ENCODE measurements around the gene MIGA2.

MIGA2 gene

GRCh38 chr9:129078691-129079503 lies 42.5 kb downstream of the MIGA2 start:
- no peak for DNase-seq (ENCODE audit: low read depth, low spot score)
- TF ChIP-seq CTCF (IDR thresholded peaks at IDR 0.05; ENCODE audit: low read depth, low read length), result no peak
- H3K4me3 ChIP-seq (ENCODE audit: low read depth, low read length), result no peak overlapping the region
- in situ Hi-C loops (cut with HindIII; ENCODE audit: low sequenced_read_pairs), result no loop called here

- in situ Hi-C loops (cut with HindIII; ENCODE audit: low sequenced_read_pairs), result no loop called here
- DNase-seq (ENCODE audit: low read depth, low spot score), result no peak
- no peak for TF ChIP-seq CTCF (IDR thresholded peaks at IDR 0.05; ENCODE audit: low read depth, low read length)
- no peak overlapping the region for H3K4me3 ChIP-seq (ENCODE audit: low read depth, low read length)
Measured at GRCh38 chr9:129079829-129080228, 43.4 kb downstream of the MIGA2 start.

- peak overlapping the region; percentile 83 for H3K4me3 ChIP-seq (ENCODE audit: low read depth, low read length)
- DNase-seq (ENCODE audit: low read depth, low spot score), result no peak
- TF ChIP-seq CTCF (IDR thresholded peaks at IDR 0.05; ENCODE audit: low read depth, low read length), result no peak
- in situ Hi-C loops (cut with HindIII; ENCODE audit: low sequenced_read_pairs), result no loop called here
Measured at GRCh38 chr9:129080298-129080600, 43.8 kb downstream of the MIGA2 start.

GRCh38 chr9:129080601-129081387 lies 44.4 kb downstream of the MIGA2 start, which contains the start of gene DOLPP1:
TSS of gene DOLPP1 (plus strand) at chr9:129081111. CDS start at chr9:129081132, 21 bp downstream.
- in situ Hi-C loops (cut with HindIII; ENCODE audit: low sequenced_read_pairs), result no loop called here
- DNase-seq (ENCODE audit: low read depth, low spot score), result peak; percentile 100
- H3K4me3 ChIP-seq (ENCODE audit: low read depth, low read length), result peak within 1 kb of the TSS; percentile 83
- TF ChIP-seq CTCF (IDR thresholded peaks at IDR 0.05; ENCODE audit: low read depth, low read length), result no peak

- no peak for DNase-seq (ENCODE audit: low read depth, low spot score)
- TF ChIP-seq CTCF (IDR thresholded peaks at IDR 0.05; ENCODE audit: low read depth, low read length), result no peak
- peak overlapping the region; percentile 83 for H3K4me3 ChIP-seq (ENCODE audit: low read depth, low read length)
- in situ Hi-C loops (cut with HindIII; ENCODE audit: low sequenced_read_pairs), result no loop called here
Measured at GRCh38 chr9:129081388-129081904, 45.0 kb downstream of the MIGA2 start.

- DNase-seq (ENCODE audit: low read depth, low spot score), result no peak
- H3K4me3 ChIP-seq (ENCODE audit: low read depth, low read length), result no peak overlapping the region
- TF ChIP-seq CTCF (IDR thresholded peaks at IDR 0.05; ENCODE audit: low read depth, low read length), result no peak
- in situ Hi-C loops (cut with HindIII; ENCODE audit: low sequenced_read_pairs), result no loop called here
Measured at GRCh38 chr9:129084087-129084486, 47.7 kb downstream of the MIGA2 start.

All from astrocyte of the spinal cord (primary cell).